Measurements from ENCODE around the gene PEPD.

DNA sequence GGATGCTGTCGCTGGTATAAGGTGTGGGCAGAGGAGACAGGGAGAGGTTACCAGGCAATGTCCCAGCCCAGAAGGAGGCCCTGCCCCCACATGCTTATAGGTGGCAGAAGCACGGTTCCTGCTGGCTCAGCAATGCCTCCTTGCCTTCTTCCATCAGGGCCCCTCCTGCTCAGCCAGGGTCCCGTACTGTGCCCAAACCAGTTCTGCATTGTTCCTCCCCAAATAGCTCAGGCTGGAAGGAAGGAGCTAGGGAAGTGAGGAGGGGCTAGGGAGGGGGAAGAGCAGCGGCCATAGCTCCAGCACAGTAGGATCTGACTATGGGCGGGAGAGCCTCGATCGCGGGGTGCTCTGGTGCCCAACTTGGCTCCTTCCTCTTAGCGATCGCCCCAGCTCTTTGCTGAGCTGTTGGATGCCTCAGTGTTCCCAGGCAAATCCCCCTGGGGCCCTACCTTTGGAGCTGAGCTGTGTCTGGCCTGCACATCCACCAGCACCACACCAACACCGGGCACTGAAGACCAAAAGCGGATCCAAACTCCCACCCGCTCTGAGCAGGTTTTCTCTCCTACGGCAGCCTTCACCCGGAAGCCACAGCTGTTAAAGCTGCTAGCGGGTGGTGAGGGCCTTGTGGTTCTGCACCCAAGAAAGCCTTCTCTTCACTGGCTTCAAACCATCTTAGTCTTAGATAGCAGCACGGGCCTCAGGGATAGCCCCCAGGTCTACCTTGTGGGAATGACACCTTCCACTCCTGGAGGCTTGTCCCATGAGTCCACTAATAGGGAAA lies 32.1 kb upstream of the PEPD start:
- TF ChIP-seq FOXP1 (CRISPR knock-in tag; IDR thresholded peaks at IDR 0.05; ENCODE audit: borderline replicate concordance), result no peak
- TF ChIP-seq, protein P1, sequence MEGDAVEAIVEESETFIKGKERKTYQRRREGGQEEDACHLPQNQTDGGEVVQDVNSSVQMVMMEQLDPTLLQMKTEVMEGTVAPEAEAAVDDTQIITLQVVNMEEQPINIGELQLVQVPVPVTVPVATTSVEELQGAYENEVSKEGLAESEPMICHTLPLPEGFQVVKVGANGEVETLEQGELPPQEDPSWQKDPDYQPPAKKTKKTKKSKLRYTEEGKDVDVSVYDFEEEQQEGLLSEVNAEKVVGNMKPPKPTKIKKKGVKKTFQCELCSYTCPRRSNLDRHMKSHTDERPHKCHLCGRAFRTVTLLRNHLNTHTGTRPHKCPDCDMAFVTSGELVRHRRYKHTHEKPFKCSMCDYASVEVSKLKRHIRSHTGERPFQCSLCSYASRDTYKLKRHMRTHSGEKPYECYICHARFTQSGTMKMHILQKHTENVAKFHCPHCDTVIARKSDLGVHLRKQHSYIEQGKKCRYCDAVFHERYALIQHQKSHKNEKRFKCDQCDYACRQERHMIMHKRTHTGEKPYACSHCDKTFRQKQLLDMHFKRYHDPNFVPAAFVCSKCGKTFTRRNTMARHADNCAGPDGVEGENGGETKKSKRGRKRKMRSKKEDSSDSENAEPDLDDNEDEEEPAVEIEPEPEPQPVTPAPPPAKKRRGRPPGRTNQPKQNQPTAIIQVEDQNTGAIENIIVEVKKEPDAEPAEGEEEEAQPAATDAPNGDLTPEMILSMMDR (IDR thresholded peaks at IDR 0.05), result no peak
- TF ChIP-seq, protein P2, sequence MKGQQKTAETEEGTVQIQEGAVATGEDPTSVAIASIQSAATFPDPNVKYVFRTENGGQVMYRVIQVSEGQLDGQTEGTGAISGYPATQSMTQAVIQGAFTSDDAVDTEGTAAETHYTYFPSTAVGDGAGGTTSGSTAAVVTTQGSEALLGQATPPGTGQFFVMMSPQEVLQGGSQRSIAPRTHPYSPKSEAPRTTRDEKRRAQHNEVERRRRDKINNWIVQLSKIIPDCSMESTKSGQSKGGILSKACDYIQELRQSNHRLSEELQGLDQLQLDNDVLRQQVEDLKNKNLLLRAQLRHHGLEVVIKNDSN (CRISPR knock-in tag; IDR thresholded peaks at IDR 0.05), result no peak

All from WTC11 (cell line).